A673 (cell line): Measurements from ENCODE around the gene THADA. TPM values are rescaled to one million over a fixed set of nuclear protein-coding genes. Genes with fewer than 3 reads are reported as not detected.

Source experiments
- BruUV-seq: library from RNA; stranded (reverse); fragments of 400-500 nt; replicated peaks from 2 replicates; lab custom pipeline; 2021; lab: Mats Ljungman, UMichigan
- CTCF ChIA-PET: fragments of 300-600 bp; sonication (Branson Sonifier 250); formaldehyde crosslinking; loops from one replicate; lab custom pipeline; 2022; ENCODE audit warnings: antibody characterized with exemption; lab: Charles Lee
- POLR2A ChIA-PET: fragments of 300-600 bp; sonication (Branson Sonifier 250); formaldehyde crosslinking; loops from one replicate; lab custom pipeline; 2022; ENCODE audit warnings: antibody characterized with exemption; ENCODE audit not compliant: low non-redundant PET; lab: Charles Lee
- DNase-seq: peaks from one replicate; pipeline ENCODE4 v3.0.0-alpha.2; 2015; ENCODE audit warnings: low spot score
- H3K27ac ChIP-seq: fragments of 200-600 bp; sonication (generic); 2 replicates; pipeline ENCODE4 v1.5.1; 2016; ENCODE audit warnings: mixed run types, low read depth, mild to moderate bottlenecking, mixed read lengths, antibody characterized with exemption, low read length; ENCODE audit not compliant: poor library complexity, severe bottlenecking
- H3K27me3 ChIP-seq: fragments of 200-600 bp; sonication (generic); replicated peaks from 2 replicates; pipeline ENCODE4 v1.6.1; 2017; ENCODE audit warnings: mixed run types, low read depth, mild to moderate bottlenecking, mixed read lengths, antibody characterized with exemption, low read length; ENCODE audit not compliant: insufficient read depth, poor library complexity
- H3K36me3 ChIP-seq: fragments of 200-600 bp; sonication (generic); 2 replicates; pipeline ENCODE4 v1.6.1; 2016; ENCODE audit warnings: mixed run types, mild to moderate bottlenecking, mixed read lengths, antibody characterized with exemption, low read length; ENCODE audit not compliant: insufficient read depth, poor library complexity, severe bottlenecking
- H3K4me1 ChIP-seq: fragments of 200-600 bp; sonication (generic); 2 replicates; pipeline ENCODE4 v1.6.1; 2017; ENCODE audit warnings: mixed run types, mild to moderate bottlenecking, mixed read lengths, antibody characterized with exemption, low read length; ENCODE audit not compliant: insufficient read depth, poor library complexity, severe bottlenecking
- H3K4me3 ChIP-seq: fragments of 200-600 bp; sonication (generic); 2 replicates; pipeline ENCODE4 v1.5.1; 2016; ENCODE audit warnings: low read depth, mixed run types, mild to moderate bottlenecking, mixed read lengths, low read length; ENCODE audit not compliant: poor library complexity, severe bottlenecking
- H3K9me3 ChIP-seq: fragments of 200-600 bp; sonication (generic); 2 replicates; pipeline ENCODE4 v1.6.1; 2016; ENCODE audit warnings: mixed run types, low read depth, mild to moderate bottlenecking, mixed read lengths, antibody characterized with exemption, low read length; ENCODE audit not compliant: poor library complexity, severe bottlenecking
- EZH2 ChIP-seq: fragments of 200-600 bp; sonication (generic); IDR thresholded peaks from 2 replicates; pipeline ENCODE4 v1.6.1; 2017; ENCODE audit warnings: borderline replicate concordance, low read depth, mild to moderate bottlenecking, mixed read lengths, antibody characterized with exemption, low read length; ENCODE audit not compliant: poor library complexity, severe bottlenecking
- intact Hi-C: fragments of 100-400 bp; cut with micrococcal nuclease; formaldehyde crosslinking; loops from one replicate; pipeline ENCODE4 v1.10.0; 2022; ENCODE audit not compliant: unreplicated experiment
- total RNA-seq: library from RNA; stranded (reverse); gene quantifications from 2 replicates; pipeline ENCODE4 v1.2.3, GENCODE V29; 2021
- TF ChIP-seq, protein P1 (sequence below): fragments of 300-800, 200-600 bp; sonication (generic); conservative IDR thresholded peaks from 2 replicates; pipeline ENCODE4 v1.5.1; 2017; ENCODE audit warnings: low read depth, mild to moderate bottlenecking, antibody characterized with exemption, low read length, moderate library complexity, mixed read lengths

The THADA gene
- total RNA-seq, 1 experiment from 2014 or later = 39.7 TPM

DNA sequence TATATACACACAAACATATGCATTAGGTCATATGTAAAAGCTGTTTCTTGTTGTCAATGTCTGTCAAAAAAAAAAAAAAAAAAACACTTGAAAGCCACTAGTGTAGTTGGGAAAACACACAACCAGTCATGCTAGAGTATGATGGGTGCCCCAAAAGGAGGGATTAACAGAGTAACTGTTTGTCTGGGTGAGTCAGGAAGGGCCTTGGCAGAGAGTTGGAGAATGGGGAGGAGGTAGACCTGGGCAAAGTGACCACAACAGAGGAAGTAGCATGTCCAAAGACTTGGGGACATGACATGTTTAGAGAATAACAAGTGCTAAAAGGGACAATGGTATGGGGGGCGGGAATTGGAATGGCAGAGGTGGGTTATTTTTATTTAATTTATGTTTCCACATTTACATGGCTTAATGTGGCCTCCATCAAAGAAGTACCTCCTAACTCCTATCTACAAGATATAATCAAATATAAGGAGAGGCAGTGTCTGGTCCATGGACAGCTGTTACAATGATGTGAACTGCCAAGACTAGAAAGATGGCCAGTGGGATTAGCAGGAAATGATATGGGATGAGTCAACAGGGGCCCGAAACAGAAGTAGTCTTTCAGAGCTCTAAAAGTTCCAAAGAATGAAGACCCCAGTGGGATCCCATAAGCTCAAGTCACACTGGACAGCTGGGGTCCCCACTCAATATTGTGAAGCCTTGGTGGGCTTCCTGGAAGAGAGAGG is 269.6 kb downstream of the THADA start:
- no peak for TF ChIP-seq EZH2
- TF ChIP-seq, protein P1, sequence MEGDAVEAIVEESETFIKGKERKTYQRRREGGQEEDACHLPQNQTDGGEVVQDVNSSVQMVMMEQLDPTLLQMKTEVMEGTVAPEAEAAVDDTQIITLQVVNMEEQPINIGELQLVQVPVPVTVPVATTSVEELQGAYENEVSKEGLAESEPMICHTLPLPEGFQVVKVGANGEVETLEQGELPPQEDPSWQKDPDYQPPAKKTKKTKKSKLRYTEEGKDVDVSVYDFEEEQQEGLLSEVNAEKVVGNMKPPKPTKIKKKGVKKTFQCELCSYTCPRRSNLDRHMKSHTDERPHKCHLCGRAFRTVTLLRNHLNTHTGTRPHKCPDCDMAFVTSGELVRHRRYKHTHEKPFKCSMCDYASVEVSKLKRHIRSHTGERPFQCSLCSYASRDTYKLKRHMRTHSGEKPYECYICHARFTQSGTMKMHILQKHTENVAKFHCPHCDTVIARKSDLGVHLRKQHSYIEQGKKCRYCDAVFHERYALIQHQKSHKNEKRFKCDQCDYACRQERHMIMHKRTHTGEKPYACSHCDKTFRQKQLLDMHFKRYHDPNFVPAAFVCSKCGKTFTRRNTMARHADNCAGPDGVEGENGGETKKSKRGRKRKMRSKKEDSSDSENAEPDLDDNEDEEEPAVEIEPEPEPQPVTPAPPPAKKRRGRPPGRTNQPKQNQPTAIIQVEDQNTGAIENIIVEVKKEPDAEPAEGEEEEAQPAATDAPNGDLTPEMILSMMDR = no peak
- DNase-seq = no peak
- ChIA-PET CTCF (no interaction called here), POLR2A (interaction anchor here (0.6 kb wide), 1 partner anchor 14 kb away, joined by 3 read pairs; no protein-coding TSS in a partner anchor)
- no peaks in the 10 kb centered on the region for H3K4me1 ChIP-seq
- no peak overlapping the region for H3K27ac ChIP-seq
- intact Hi-C loops = no loop called here
- H3K9me3 ChIP-seq = no peaks in the 10 kb centered on the region
- no peak overlapping the region for H3K4me3 ChIP-seq
- H3K27me3 ChIP-seq = no peaks in the 10 kb centered on the region
- no TSS peak for BruUV-seq
- H3K36me3 ChIP-seq = no peaks in the 10 kb centered on the region

GRCh38 chr2:43325107-43325811 is 270.6 kb downstream of the THADA start:
- no TSS peak for BruUV-seq
- intact Hi-C loops = no loop called here
- CTCF ChIA-PET = no interaction called here
- H3K36me3 ChIP-seq = no peaks in the 10 kb centered on the region
- no peaks in the 10 kb centered on the region for H3K27me3 ChIP-seq
- no peaks in the 10 kb centered on the region for H3K4me1 ChIP-seq
- TF ChIP-seq, protein P1 = no peak
- TF ChIP-seq EZH2 = no peak
- no peak overlapping the region for H3K4me3 ChIP-seq
- no peaks in the 10 kb centered on the region for H3K9me3 ChIP-seq
- POLR2A ChIA-PET = interaction anchor here (0.6 kb wide), 1 partner anchor 15 kb away, joined by 3 read pairs; no protein-coding TSS in a partner anchor
- H3K27ac ChIP-seq = no peak overlapping the region
- DNase-seq = no peak

DNA sequence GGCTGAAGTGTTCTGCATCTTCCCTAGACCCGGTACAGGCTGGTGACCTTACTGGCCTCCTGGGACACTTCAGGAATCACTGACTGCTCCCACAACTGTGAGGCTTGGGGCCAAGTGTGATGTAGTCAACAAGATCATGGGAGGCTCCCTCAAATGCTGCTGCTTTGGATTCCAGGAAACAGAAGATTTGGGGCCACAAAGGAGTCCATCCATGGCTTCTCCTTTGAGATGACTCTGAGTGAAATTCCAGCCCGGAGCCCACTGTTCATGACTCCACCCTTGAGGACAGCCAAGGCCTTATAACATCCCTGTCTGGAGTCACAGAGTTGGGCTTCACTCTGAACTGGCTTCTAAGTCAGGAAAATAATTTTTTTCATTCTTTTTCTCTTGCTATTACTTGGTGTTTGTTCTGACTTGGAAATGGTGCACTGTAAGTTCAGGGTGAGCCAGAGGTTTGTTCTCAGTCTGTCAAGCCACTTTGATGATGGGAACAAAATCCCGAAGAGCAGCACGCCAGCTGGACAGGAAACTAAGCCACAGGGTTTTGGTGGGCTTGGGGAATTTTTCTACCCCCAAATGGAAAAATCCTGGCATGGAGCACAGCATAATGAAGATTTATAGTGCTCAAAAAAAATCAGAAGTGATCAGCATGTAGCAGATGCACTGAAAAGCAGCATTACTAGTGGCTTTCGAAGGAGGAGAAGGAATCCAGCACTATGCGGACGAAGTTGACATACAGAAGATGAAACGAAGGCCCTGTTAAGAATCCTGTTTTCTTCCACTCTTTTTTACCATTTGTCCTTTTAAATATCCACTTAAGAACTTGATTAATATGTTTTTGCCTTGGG is 271.4 kb downstream of the THADA start:
- no peak for TF ChIP-seq EZH2
- TF ChIP-seq, protein P1 = no peak
- Histone ChIP-seq H3K9me3 (no peaks in the 10 kb centered on the region), H3K4me3 (no peak overlapping the region), H3K36me3 (no peaks in the 10 kb centered on the region), H3K27me3 (no peaks in the 10 kb centered on the region), H3K4me1 (no peaks in the 10 kb centered on the region), H3K27ac (no peak overlapping the region)
- ChIA-PET POLR2A (no interaction called here), CTCF (interaction anchor here (0.7 kb wide), 1 partner anchor 122 kb away, joined by 3 read pairs; no protein-coding TSS in a partner anchor)
- BruUV-seq = no TSS peak
- DNase-seq = no peak
- intact Hi-C loops = no loop called here
